Testis (tissue), 2 donors: Measurements from ENCODE around the gene CENPS.

Source experiments
- CTCF ChIP-seq, 3 experiments: fragments of 450-650 bp in 2 of 3; fragments of 200-600 bp in 1 of 3; sonication (generic) in 1 of 3; IDR thresholded peaks; one replicate each; pipeline ENCODE4 v1.5.1; 2016 to 2019; ENCODE audit warnings: antibody characterized with exemption in 3 of 3, mild to moderate bottlenecking in 2 of 3, moderate library complexity in 1 of 3
- POLR2A ChIP-seq: fragments of 450-650 bp; IDR thresholded peaks from one replicate; pipeline ENCODE4 v1.6.1; 2017; ENCODE audit warnings: antibody characterized with exemption, mild to moderate bottlenecking, moderate library complexity

GRCh38 chr1:10421637-10422036, 8.6 kb upstream of the CENPS start:
- TF ChIP-seq CTCF (IDR thresholded peaks at IDR 0.05) (no peak), POLR2A (no peak)
